GM10266 (cell line): ENCODE data around the gene SCML1.

ENCODE experiments used
- DNase-seq: peaks from one replicate; pipeline ENCODE4 v3.0.0; 2012; ENCODE audit errors: extremely low spot score
- TF ChIP-seq, protein P1 (sequence below): IDR thresholded peaks from 2 replicates; pipeline ENCODE4 v1.5.1; 2012; ENCODE audit warnings: mild to moderate bottlenecking, low read depth; ENCODE audit not compliant: control insufficient read depth, insufficient read depth; ENCODE audit errors: missing control alignments

SCML1 gene

GRCh38 chrX:17740137-17741122 is 3.1 kb downstream of the SCML1 start:
- DNase-seq = no peak
- TF ChIP-seq, protein P1, sequence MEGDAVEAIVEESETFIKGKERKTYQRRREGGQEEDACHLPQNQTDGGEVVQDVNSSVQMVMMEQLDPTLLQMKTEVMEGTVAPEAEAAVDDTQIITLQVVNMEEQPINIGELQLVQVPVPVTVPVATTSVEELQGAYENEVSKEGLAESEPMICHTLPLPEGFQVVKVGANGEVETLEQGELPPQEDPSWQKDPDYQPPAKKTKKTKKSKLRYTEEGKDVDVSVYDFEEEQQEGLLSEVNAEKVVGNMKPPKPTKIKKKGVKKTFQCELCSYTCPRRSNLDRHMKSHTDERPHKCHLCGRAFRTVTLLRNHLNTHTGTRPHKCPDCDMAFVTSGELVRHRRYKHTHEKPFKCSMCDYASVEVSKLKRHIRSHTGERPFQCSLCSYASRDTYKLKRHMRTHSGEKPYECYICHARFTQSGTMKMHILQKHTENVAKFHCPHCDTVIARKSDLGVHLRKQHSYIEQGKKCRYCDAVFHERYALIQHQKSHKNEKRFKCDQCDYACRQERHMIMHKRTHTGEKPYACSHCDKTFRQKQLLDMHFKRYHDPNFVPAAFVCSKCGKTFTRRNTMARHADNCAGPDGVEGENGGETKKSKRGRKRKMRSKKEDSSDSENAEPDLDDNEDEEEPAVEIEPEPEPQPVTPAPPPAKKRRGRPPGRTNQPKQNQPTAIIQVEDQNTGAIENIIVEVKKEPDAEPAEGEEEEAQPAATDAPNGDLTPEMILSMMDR = no peak

DNA sequence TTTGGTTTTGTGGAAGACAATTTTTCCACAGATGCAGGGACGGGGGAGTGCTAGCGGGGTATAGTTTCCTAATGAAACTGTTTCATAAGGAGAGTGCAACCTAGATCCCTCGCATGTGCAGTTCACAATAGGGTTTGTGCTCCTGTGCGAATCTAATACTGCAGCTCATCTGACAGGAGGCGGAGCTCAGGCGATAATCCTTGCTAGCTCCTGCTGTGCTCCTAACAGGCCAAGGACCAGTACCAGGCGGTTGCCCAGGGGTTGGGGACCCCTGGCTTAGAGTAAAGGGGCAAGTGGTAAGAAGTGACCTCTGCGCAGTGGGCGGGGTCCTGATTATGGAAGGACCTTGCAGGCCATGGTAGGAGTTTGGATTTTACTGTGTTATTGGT is 3.8 kb downstream of the SCML1 start:
- no peak for DNase-seq

DNA sequence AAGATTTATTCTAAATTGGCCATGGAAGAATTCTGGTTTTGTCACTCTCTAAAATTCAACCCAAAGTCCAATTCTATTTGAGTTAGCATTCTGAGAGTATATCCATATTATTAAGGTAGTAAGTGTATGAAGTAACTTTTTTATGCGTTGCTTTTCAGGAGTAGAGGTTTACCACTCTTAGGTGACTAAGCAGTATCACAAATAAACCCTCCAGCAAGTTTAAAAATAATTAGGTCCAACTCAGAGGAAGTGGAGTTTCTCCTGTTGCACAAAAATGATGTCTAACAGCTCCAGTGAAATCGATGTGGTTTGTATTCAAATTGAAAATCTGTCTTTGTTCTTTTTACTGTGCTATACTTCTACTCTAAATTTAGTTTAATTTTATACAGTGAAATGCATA is 6.6 kb downstream of the SCML1 start:
- TF ChIP-seq, protein P1 = no peak
- no peak for DNase-seq

More for the DNA sequence above, 3.8 kb downstream of the SCML1 start:
- TF ChIP-seq, protein P1 = no peak

DNA sequence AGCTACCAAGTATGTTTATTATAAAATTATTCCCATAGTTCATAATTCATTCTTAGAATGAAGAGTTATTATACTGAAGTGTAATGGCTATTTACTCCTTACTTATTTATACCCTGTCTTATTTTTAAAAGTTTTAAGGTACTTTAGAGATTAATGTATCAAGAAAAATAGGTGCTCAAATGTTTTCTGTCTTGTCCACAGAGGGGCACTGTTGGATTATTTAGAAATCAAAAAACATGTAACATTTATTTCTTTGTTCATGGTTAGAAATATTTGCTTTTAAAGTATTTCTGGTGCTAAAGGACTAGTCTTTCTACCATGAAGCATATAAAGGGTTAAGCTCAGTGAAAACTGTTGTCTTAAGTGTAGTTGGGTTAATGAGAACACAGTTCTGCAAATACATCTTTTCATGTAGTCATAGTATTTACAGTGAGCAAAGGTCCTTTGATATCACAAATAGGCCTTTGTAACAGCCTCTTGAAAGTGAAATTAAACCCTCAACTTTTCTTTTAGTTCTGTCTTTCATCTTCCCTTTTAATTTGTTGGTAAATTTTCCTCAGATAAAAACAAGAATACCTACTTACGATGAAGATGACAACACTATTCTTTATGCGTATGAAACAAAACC is 7.7 kb downstream of the SCML1 start:
- DNase-seq = no peak
- TF ChIP-seq, protein P1 = peak; percentile 11

- TF ChIP-seq, protein P1 = no peak
- no peak for DNase-seq
Observed at GRCh38 chrX:17747692-17748091, 10.4 kb downstream of the SCML1 start.

- no peak for DNase-seq
- TF ChIP-seq, protein P1 = no peak
Observed at GRCh38 chrX:17748684-17749083, 11.4 kb downstream of the SCML1 start.

DNA sequence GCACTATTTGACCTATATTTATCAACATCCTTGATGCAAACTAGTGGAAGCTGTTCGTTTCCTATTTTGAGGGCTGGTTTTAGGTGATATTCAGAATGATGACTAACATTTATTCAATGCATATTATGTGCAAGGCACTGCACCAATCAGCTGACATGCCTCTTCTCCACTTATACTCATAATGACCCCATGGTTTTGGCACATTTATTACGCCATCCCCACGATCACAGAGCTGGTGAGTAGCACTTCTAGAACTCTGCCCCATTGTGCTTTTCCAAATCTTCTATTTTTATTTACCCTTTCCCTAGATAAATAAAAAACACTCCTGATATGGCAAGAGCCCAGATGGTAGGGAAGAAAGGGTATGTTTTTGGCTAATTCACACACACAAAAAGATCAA is 13.1 kb downstream of the SCML1 start:
- TF ChIP-seq, protein P1 = no peak
- DNase-seq = no peak
